ENCODE data around the gene HMOX2. TPM values are rescaled to one million over a fixed set of nuclear protein-coding genes. Genes with fewer than 3 reads are reported as not detected.

Gene HMOX2
- total RNA-seq, 1 experiment from 2014 or later, result 55.1 TPM

DNA sequence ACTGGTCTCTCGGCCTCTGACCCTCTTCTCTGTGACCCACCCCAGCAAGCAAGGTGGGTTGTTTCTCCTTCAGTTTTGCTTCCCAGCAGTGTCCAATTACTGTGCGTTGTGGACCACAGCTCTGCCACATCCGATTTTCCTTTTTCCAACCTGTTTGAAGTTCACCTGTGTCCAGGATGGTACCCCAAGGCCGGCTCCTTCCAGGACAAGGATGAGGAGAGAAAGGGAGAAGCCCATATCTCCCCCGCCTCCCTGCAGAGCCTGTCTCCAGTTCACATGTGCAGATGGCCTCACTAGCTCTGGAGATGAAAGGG lies 15.3 kb upstream of the HMOX2 start:
- peaks cover 11 to 20% of the 10 kb centered on the region in 2 experiments; a peak in 3 of 4 replicates for H3K36me3 ChIP-seq (ENCODE audit: control insufficient read depth in 1 of 2, insufficient read depth in 2 of 2, low read length in 2 of 2)
- H3K4me2 ChIP-seq (ENCODE audit: low read length), result no peak overlapping the region
- TF ChIP-seq ELF1 (IDR thresholded peaks at IDR 0.05; ENCODE audit: borderline replicate concordance, low read depth) (no peak), ZNF274 (IDR thresholded peaks at IDR 0.05; ENCODE audit: low read depth, low read length) (no peak), SP1 (IDR thresholded peaks at IDR 0.05; ENCODE audit: low read depth) (no peak), FOSL1 (IDR thresholded peaks at IDR 0.05; ENCODE audit: low read depth) (no peak), TCF7L2 (IDR thresholded peaks at IDR 0.05; ENCODE audit: borderline replicate concordance, extremely low read depth, insufficient read depth, insufficient read length) (no peak), JUND (IDR thresholded peaks at IDR 0.05) (no peak), POLR2AphosphoS5 (IDR thresholded peaks at IDR 0.05; ENCODE audit: low read depth, low read length) (no peak), CEBPB (IDR thresholded peaks at IDR 0.05; ENCODE audit: low read depth) (no peak), YY1 (IDR thresholded peaks at IDR 0.05; ENCODE audit: extremely low read depth, insufficient replicate concordance, low read depth, low read length) (no peak), RAD21 (IDR thresholded peaks at IDR 0.05; ENCODE audit: low read depth) (no peak), ZFX (IDR thresholded peaks at IDR 0.05) (no peak)
- POLR2A ChIA-PET, result no interaction called here
- no peak for DNase-seq (ENCODE audit: low read depth, low spot score)
- no peaks in the 10 kb centered on the region for H3K9me3 ChIP-seq (ENCODE audit: control insufficient read depth in 1 of 2, insufficient read depth in 1 of 2, low read depth in 1 of 2, low read length in 2 of 2)
- no peaks in the 10 kb centered on the region for H4K20me1 ChIP-seq (ENCODE audit: insufficient read depth)
- no peak overlapping the region for H3K9ac ChIP-seq (ENCODE audit: low read length)
- ATAC-seq, result peak; percentile 15; the same call in 1 of the 2 replicates
- peaks cover 0 to 24% of the 10 kb centered on the region in 2 experiments; a peak in 3 of 4 replicates for H3K4me1 ChIP-seq (ENCODE audit: control insufficient read depth in 1 of 2, insufficient read depth in 2 of 2, low read length in 2 of 2)
- no peak overlapping the region for H3K27ac ChIP-seq (ENCODE audit: low read depth, low read length)
- intact Hi-C loops (cut with micrococcal nuclease), result no loop called here
- BruUV-seq (replicated peaks), result no TSS peak
- no peaks in the 10 kb centered on the region for H3K27me3 ChIP-seq (ENCODE audit: insufficient read depth, low read length)
- RAD21 ChIA-PET (ENCODE audit: low non-redundant PET in 1 of 2, low total read pairs in 2 of 2, uncharacterized antibody in 2 of 2, unreplicated experiment in 2 of 2), result no interaction called here
- H3K79me2 ChIP-seq (ENCODE audit: insufficient read depth, low read length), result no peaks in the 10 kb centered on the region
- no peak overlapping the region for H3K4me3 ChIP-seq (replicated peaks in 1 of 2; ENCODE audit: low read depth in 1 of 2, low read length in 2 of 2)
- no peaks in the 10 kb centered on the region for H3K9me2 ChIP-seq (ENCODE audit: insufficient read depth)
- CTCF ChIA-PET, result no interaction called here
- no peak overlapping the region for H2AFZ ChIP-seq (ENCODE audit: low read depth, low read length, poor library complexity, severe bottlenecking)

DNA sequence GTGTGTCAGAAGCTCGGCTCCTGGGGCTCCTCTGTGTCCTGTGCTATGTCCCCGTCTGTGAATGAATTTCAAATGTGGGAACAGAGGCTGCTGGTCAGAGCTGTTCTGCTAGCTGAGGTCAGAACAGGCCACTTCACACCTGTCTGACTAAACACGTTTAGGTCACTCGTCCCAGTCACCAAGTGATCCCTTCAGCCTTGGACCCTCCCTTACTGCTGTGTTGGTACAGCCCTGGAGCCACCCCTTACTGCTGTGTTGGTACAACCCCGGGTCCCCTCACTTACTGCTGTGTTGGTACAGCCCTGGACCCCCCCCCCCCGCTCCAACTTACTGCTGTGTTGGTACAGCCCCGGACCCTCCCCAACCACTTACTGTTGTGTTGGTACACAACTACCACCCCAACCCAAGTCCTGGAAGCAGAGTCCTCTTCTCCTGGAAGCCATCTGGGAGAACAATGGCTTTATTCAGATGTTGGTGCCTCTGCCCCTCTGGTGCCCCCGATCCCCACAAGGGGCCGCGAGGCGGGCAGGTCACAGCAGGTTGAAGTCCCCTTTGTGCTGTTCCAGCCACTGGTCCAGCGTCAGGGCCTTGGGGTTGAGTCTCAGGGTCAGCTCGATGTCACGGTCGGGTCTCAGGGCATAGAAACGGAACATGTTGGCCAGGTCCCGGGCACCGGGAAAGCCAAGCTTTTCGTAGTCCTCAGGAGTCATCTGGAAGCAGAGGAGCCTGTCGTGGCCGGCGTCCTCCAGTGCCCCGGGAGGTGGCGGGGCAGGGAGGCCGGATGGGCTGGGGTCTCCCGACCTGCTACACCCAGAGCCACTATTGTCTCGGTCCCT lies 14.7 kb upstream of the HMOX2 start:
- POLR2A ChIA-PET, result no interaction called here
- Histone ChIP-seq H3K9ac (ENCODE audit: low read length) (no peak overlapping the region), H4K20me1 (ENCODE audit: insufficient read depth) (no peaks in the 10 kb centered on the region), H3K27me3 (ENCODE audit: insufficient read depth, low read length) (no peaks in the 10 kb centered on the region), H3K9me3 (ENCODE audit: control insufficient read depth in 1 of 2, insufficient read depth in 1 of 2, low read depth in 1 of 2, low read length in 2 of 2) (no peaks in the 10 kb centered on the region), H3K27ac (ENCODE audit: low read depth, low read length) (no peak overlapping the region), H3K4me3 (replicated peaks in 1 of 2; ENCODE audit: low read depth in 1 of 2, low read length in 2 of 2) (no peak overlapping the region), H3K4me1 (ENCODE audit: control insufficient read depth in 1 of 2, insufficient read depth in 2 of 2, low read length in 2 of 2) (peaks cover 0 to 24% of the 10 kb centered on the region in 2 experiments; a peak in 3 of 4 replicates), H3K4me2 (ENCODE audit: low read length) (no peak overlapping the region), H3K79me2 (ENCODE audit: insufficient read depth, low read length) (no peaks in the 10 kb centered on the region), H3K9me2 (ENCODE audit: insufficient read depth) (no peaks in the 10 kb centered on the region), H2AFZ (ENCODE audit: low read depth, low read length, poor library complexity, severe bottlenecking) (no peak overlapping the region), H3K36me3 (ENCODE audit: control insufficient read depth in 1 of 2, insufficient read depth in 2 of 2, low read length in 2 of 2) (peaks cover 10 to 16% of the 10 kb centered on the region in 2 experiments; a peak in 3 of 4 replicates)
- intact Hi-C loops (cut with micrococcal nuclease), result no loop called here
- DNase-seq (ENCODE audit: low read depth, low spot score) (no peak), ATAC-seq (peak; percentile 41)
- no peak for TF ChIP-seq EZH2phosphoT487 (IDR thresholded peaks at IDR 0.05; ENCODE audit: borderline replicate concordance)
- no peak for TF ChIP-seq SP1 (IDR thresholded peaks at IDR 0.05; ENCODE audit: low read depth)
- peak; percentile 20 for TF ChIP-seq TCF7L2 (IDR thresholded peaks at IDR 0.05; ENCODE audit: borderline replicate concordance, extremely low read depth, insufficient read depth, insufficient read length)
- TF ChIP-seq JUND (IDR thresholded peaks at IDR 0.05), result 0 out of 2 replicates have a peak, but pooled peaks have one; percentile 20
- TF ChIP-seq, protein P1, sequence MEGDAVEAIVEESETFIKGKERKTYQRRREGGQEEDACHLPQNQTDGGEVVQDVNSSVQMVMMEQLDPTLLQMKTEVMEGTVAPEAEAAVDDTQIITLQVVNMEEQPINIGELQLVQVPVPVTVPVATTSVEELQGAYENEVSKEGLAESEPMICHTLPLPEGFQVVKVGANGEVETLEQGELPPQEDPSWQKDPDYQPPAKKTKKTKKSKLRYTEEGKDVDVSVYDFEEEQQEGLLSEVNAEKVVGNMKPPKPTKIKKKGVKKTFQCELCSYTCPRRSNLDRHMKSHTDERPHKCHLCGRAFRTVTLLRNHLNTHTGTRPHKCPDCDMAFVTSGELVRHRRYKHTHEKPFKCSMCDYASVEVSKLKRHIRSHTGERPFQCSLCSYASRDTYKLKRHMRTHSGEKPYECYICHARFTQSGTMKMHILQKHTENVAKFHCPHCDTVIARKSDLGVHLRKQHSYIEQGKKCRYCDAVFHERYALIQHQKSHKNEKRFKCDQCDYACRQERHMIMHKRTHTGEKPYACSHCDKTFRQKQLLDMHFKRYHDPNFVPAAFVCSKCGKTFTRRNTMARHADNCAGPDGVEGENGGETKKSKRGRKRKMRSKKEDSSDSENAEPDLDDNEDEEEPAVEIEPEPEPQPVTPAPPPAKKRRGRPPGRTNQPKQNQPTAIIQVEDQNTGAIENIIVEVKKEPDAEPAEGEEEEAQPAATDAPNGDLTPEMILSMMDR (IDR thresholded peaks at IDR 0.05 in 2 of 3, conservative IDR thresholded peaks at IDR 0.05 in 1 of 3; ENCODE audit: borderline replicate concordance in 1 of 3, insufficient read depth in 1 of 3, low read depth in 2 of 3, low read length in 2 of 3), result no peak
- TF ChIP-seq, protein P2, sequence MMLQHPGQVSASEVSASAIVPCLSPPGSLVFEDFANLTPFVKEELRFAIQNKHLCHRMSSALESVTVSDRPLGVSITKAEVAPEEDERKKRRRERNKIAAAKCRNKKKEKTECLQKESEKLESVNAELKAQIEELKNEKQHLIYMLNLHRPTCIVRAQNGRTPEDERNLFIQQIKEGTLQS (IDR thresholded peaks at IDR 0.05), result no peak
- RAD21 ChIA-PET (ENCODE audit: low non-redundant PET in 1 of 2, low total read pairs in 2 of 2, uncharacterized antibody in 2 of 2, unreplicated experiment in 2 of 2), result no interaction called here
- no TSS peak for BruUV-seq (replicated peaks)
- CTCF ChIA-PET, result no interaction called here

Measured in HCT116 (cell line).